GM19324 (cell line): Measurements from ENCODE around the gene MICB.
"Not testable (repeated sequence)": the region's sequence is repeated elsewhere in the genome, so short reads cannot be mapped to it uniquely, and the experiment has no call there.

Experiments
- ATAC-seq: cut with Tn5 transposase; IDR thresholded peaks from one replicate; pipeline ENCODE4 v1.9.1; 2021; ENCODE audit warnings: mild to moderate bottlenecking, moderate library complexity; ENCODE audit not compliant: unreplicated experiment, low FRiP score

The MICB gene

GRCh38 chr6:31498748-31499147 lies 803 bp downstream of the MICB start:
- no peak for ATAC-seq

GRCh38 chr6:31499648-31500047 lies 1.7 kb downstream of the MICB start:
- ATAC-seq = not testable (repeated sequence)

GRCh38 chr6:31502586-31502985 lies 4.6 kb downstream of the MICB start:
- ATAC-seq = no peak

- not testable (repeated sequence) for ATAC-seq
Measured at GRCh38 chr6:31509036-31509435, 11.1 kb downstream of the MICB start.

- ATAC-seq = no peak
Measured at GRCh38 chr6:31510007-31510406, 12.1 kb downstream of the MICB start.

- no peak for ATAC-seq
Measured at GRCh38 chr6:31513456-31514165, 15.7 kb downstream of the MICB start.

- ATAC-seq = no peak
Measured at GRCh38 chr6:31521835-31522234, 23.9 kb downstream of the MICB start.

- no peak for ATAC-seq
Measured at GRCh38 chr6:31525553-31525931, 27.6 kb downstream of the MICB start.

GRCh38 chr6:31525932-31526591 lies 28.1 kb downstream of the MICB start:
- no peak for ATAC-seq

- ATAC-seq = no peak
Measured at GRCh38 chr6:31528307-31528777, 30.4 kb downstream of the MICB start.

- no peak for ATAC-seq
Measured at GRCh38 chr6:31528821-31529328, 30.9 kb downstream of the MICB start, which contains the start of gene MCCD1. Gene MCCD1 (plus strand): TSS chr6:31528962. CDS start chr6:31529015, 53 bp downstream.

GRCh38 chr6:31529329-31530150 lies 31.6 kb downstream of the MICB start:
- no peak for ATAC-seq

GRCh38 chr6:31530659-31531058 lies 32.7 kb downstream of the MICB start:
- no peak for ATAC-seq

- no peak for ATAC-seq
Measured at GRCh38 chr6:31531162-31531561, 33.2 kb downstream of the MICB start.

GRCh38 chr6:31531771-31532643 lies 34.1 kb downstream of the MICB start:
- ATAC-seq = no peak

GRCh38 chr6:31532644-31533454 lies 34.9 kb downstream of the MICB start:
- ATAC-seq = no peak

GRCh38 chr6:31533455-31533841 lies 35.5 kb downstream of the MICB start:
- no peak for ATAC-seq

- no peak for ATAC-seq
Measured at GRCh38 chr6:31534011-31534410, 36.1 kb downstream of the MICB start.

GRCh38 chr6:31534521-31535040 lies 36.6 kb downstream of the MICB start:
- no peak for ATAC-seq
